Neural progenitor cell (in vitro differentiated cells): ENCODE data around the gene RXRA.

Experiments used
- CTCF ChIP-seq: fragments of 200-600 bp; sonication (generic); IDR thresholded peaks from 2 replicates; pipeline ENCODE4 v1.5.1; 2017; ENCODE audit warnings: antibody characterized with exemption, mild to moderate bottlenecking
- EZH2 ChIP-seq: fragments of 200-600 bp; sonication (generic); IDR thresholded peaks from 2 replicates; pipeline ENCODE4 v1.6.1; 2017; ENCODE audit warnings: antibody characterized with exemption, mild to moderate bottlenecking, moderate library complexity
- EZH2phosphoT487 ChIP-seq: fragments of 200-600 bp; sonication (generic); IDR thresholded peaks from 2 replicates; pipeline ENCODE4 v1.6.1; 2017; ENCODE audit warnings: antibody characterized with exemption

- TF ChIP-seq CTCF: peak; percentile 52
- TF ChIP-seq EZH2: no peak
- no peak for TF ChIP-seq EZH2phosphoT487
These were observed 73.3 kb downstream of the RXRA start for GRCh38 chr9:134399435-134400056.
